GM18951 (cell line): ENCODE data around the gene KRTAP10-4.

Source experiments
- POLR2A ChIP-seq: IDR thresholded peaks from 4 replicates; pipeline ENCODE4 v1.6.1; 2011; ENCODE audit warnings: mild to moderate bottlenecking; ENCODE audit not compliant: insufficient read length, insufficient read depth; ENCODE audit errors: extremely low read depth
- in situ Hi-C: fragments of 300-500 bp; cut with MboI; formaldehyde crosslinking; loops from one replicate; pipeline ENCODE4 v1.12.0; 2022; ENCODE audit warnings: low sequenced_read_pairs, mixed read lengths, inconsistent platforms; ENCODE audit not compliant: unreplicated experiment

Gene KRTAP10-4

GRCh38 chr21:44530221-44530902, 43.2 kb upstream of the KRTAP10-4 start:
- in situ Hi-C loops, result no loop called here
- TF ChIP-seq POLR2A, result no peak

- in situ Hi-C loops, result no loop called here
- TF ChIP-seq POLR2A, result no peak
These were observed 42.5 kb upstream of the KRTAP10-4 start for GRCh38 chr21:44530903-44531605.

- TF ChIP-seq POLR2A, result no peak
- in situ Hi-C loops, result no loop called here
These were observed 41.6 kb upstream of the KRTAP10-4 start for GRCh38 chr21:44531606-44532564.

- TF ChIP-seq POLR2A, result no peak
- in situ Hi-C loops, result no loop called here
These were observed 40.8 kb upstream of the KRTAP10-4 start for GRCh38 chr21:44532712-44533111.

GRCh38 chr21:44533121-44533890, 40.2 kb upstream of the KRTAP10-4 start:
- TF ChIP-seq POLR2A, result no peak
- in situ Hi-C loops, result no loop called here

- no peak for TF ChIP-seq POLR2A
- in situ Hi-C loops, result no loop called here
These were observed 39.5 kb upstream of the KRTAP10-4 start for GRCh38 chr21:44533891-44534627.

GRCh38 chr21:44534688-44535087, 38.8 kb upstream of the KRTAP10-4 start:
- TF ChIP-seq POLR2A, result no peak
- in situ Hi-C loops, result no loop called here

- in situ Hi-C loops, result no loop called here
- TF ChIP-seq POLR2A, result no peak
These were observed 37.6 kb upstream of the KRTAP10-4 start for GRCh38 chr21:44535963-44536362.

GRCh38 chr21:44537930-44538911, 35.3 kb upstream of the KRTAP10-4 start:
- in situ Hi-C loops, result no loop called here
- no peak for TF ChIP-seq POLR2A

GRCh38 chr21:44539046-44539445, 34.5 kb upstream of the KRTAP10-4 start:
- in situ Hi-C loops, result no loop called here
- no peak for TF ChIP-seq POLR2A
